Tibial artery (tissue), 4 donors: ENCODE results near the gene ZC3H14.
A peak's percentile ranks its signal among the peaks of the same experiment; 100 is the strongest.

Source experiments
- DNase-seq, 2 donors: peaks; one replicate each; pipeline ENCODE4 v3.0.0-alpha.2; 2019
- H3K27ac ChIP-seq, 2 donors: fragments of 200-600 bp; sonication (generic) in 1 of 2; 1 replicate in 1 of 2; 2 replicates in 1 of 2; pipeline ENCODE4 v1.5.1; 2018 to 2019; ENCODE audit warnings: mild to moderate bottlenecking in 1 of 2
- H3K27me3 ChIP-seq, 2 donors: fragments of 200-600 bp; sonication (generic) in 1 of 2; one replicate each; pipeline versions ENCODE4 v1.5.1 to v1.6.0; 2016 to 2019
- H3K36me3 ChIP-seq, 3 donors: fragments of 200-600 bp; sonication (generic) in 2 of 3; one replicate each; pipeline ENCODE4 v1.5.1; 2016 to 2019; ENCODE audit warnings: mild to moderate bottlenecking in 2 of 3
- H3K4me1 ChIP-seq, 4 donors: fragments of 200-600 bp; sonication (generic) in 2 of 4; 1 replicate in 3 of 4; 2 replicates in 1 of 4; pipeline ENCODE4 v1.5.1; 2016 to 2019
- H3K4me3 ChIP-seq, 2 donors: fragments of 200-600 bp; sonication (generic) in 1 of 2; 1 replicate in 1 of 2; 2 replicates in 1 of 2; pipeline ENCODE4 v1.5.1; 2018 to 2019; ENCODE audit warnings: mild to moderate bottlenecking in 2 of 2
- H3K9me3 ChIP-seq, 3 donors: fragments of 200-600 bp; sonication (generic) in 1 of 3; one replicate each; pipeline ENCODE4 v1.5.1; 2016 to 2019
- CTCF ChIP-seq, 2 experiments: fragments of 200-600 bp in 1 of 2; fragments of 450-650 bp in 1 of 2; IDR thresholded peaks; one replicate each; pipeline ENCODE4 v1.5.1; 2017 to 2019; ENCODE audit warnings: antibody characterized with exemption in 2 of 2, mild to moderate bottlenecking in 1 of 2, moderate library complexity in 1 of 2
- intact Hi-C: fragments of 100-400 bp; cut with DNase I; formaldehyde crosslinking; loops from one replicate; pipeline ENCODE4 v1.15.0; 2023; ENCODE audit warnings: low total_unique reads

Gene ZC3H14

GRCh38 chr14:88667555-88668273 is 104.9 kb downstream of the ZC3H14 start:
- Histone ChIP-seq H3K27me3 (no peaks in the 10 kb centered on the region), H3K4me3 (no peak overlapping the region), H3K9me3 (no peaks in the 10 kb centered on the region), H3K36me3 (no peaks in the 10 kb centered on the region), H3K27ac (no peak overlapping the region), H3K4me1 (peaks cover 0 to 7% (median 2%) of the 10 kb centered on the region in 4 donors)
- peak; percentile 37 to 69 for DNase-seq
- intact Hi-C loops = loop anchor here (5.0 kb wide), 1 partner anchor 200 kb away; no protein-coding TSS in a partner anchor
- peak; percentile 72 to 78 for TF ChIP-seq CTCF (IDR thresholded peaks at IDR 0.05)

- no peak for DNase-seq
- Histone ChIP-seq H3K36me3 (no peaks in the 10 kb centered on the region), H3K4me1 (peaks cover 0 to 7% (median 2%) of the 10 kb centered on the region in 4 donors), H3K9me3 (no peaks in the 10 kb centered on the region), H3K4me3 (no peak overlapping the region), H3K27ac (no peak overlapping the region), H3K27me3 (no peaks in the 10 kb centered on the region)
- TF ChIP-seq CTCF (IDR thresholded peaks at IDR 0.05) = no peak
- intact Hi-C loops = loop anchor here (5.0 kb wide), 1 partner anchor 199 kb away; no protein-coding TSS in a partner anchor
Measured at GRCh38 chr14:88668448-88669116, 105.7 kb downstream of the ZC3H14 start.

GRCh38 chr14:88669346-88669745 is 106.5 kb downstream of the ZC3H14 start:
- intact Hi-C loops = loop anchor here (5.0 kb wide), 1 partner anchor 198 kb away; no protein-coding TSS in a partner anchor
- no peak for TF ChIP-seq CTCF (IDR thresholded peaks at IDR 0.05)
- no peaks in the 10 kb centered on the region for H3K9me3 ChIP-seq

More at GRCh38 chr14:88669346-88669745, 106.5 kb downstream of the ZC3H14 start:
- no peaks in the 10 kb centered on the region for H3K27me3 ChIP-seq
- no peaks in the 10 kb centered on the region for H3K36me3 ChIP-seq
- H3K4me3 ChIP-seq = no peak overlapping the region
- DNase-seq = no peak
- peaks cover 0 to 7% (median 2%) of the 10 kb centered on the region in 4 donors for H3K4me1 ChIP-seq
- H3K27ac ChIP-seq = no peak overlapping the region
